Left forelimb (tissue), 1 donor: ENCODE data around the gene GARS1.

Source experiments
- DNase-seq: peaks from one replicate; pipeline ENCODE4 v3.0.0-alpha.2; 2018; ENCODE audit warnings: low spot score

GARS1 gene

GRCh38 chr7:30681815-30682211 lies 87.1 kb downstream of the GARS1 start:
- no peak for DNase-seq

- DNase-seq: no peak
These were observed 87.8 kb downstream of the GARS1 start, which contains the start of gene CRHR2 for GRCh38 chr7:30682212-30683083. CRHR2 (minus strand) TSS chr7:30682456; CDS start chr7:30682280, 176 bp downstream.

- no peak for DNase-seq
These were observed 88.6 kb downstream of the GARS1 start for GRCh38 chr7:30683306-30683705.
